A673 (cell line): ENCODE results near the gene IFRD2. TPM values are rescaled to one million over a fixed set of nuclear protein-coding genes. Genes with fewer than 3 reads are reported as not detected.

Experiments
- BruUV-seq: library from RNA; stranded (reverse); fragments of 400-500 nt; replicated peaks from 2 replicates; lab custom pipeline; 2021; lab: Mats Ljungman, UMichigan
- CTCF ChIA-PET: fragments of 300-600 bp; sonication (Branson Sonifier 250); formaldehyde crosslinking; loops from one replicate; lab custom pipeline; 2022; ENCODE audit warnings: antibody characterized with exemption; lab: Charles Lee
- POLR2A ChIA-PET: fragments of 300-600 bp; sonication (Branson Sonifier 250); formaldehyde crosslinking; loops from one replicate; lab custom pipeline; 2022; ENCODE audit warnings: antibody characterized with exemption; ENCODE audit not compliant: low non-redundant PET; lab: Charles Lee
- DNase-seq: peaks from one replicate; pipeline ENCODE4 v3.0.0-alpha.2; 2015; ENCODE audit warnings: low spot score
- H3K27ac ChIP-seq: fragments of 200-600 bp; sonication (generic); 2 replicates; pipeline ENCODE4 v1.5.1; 2016; ENCODE audit warnings: mixed run types, low read depth, mild to moderate bottlenecking, mixed read lengths, antibody characterized with exemption, low read length; ENCODE audit not compliant: poor library complexity, severe bottlenecking
- H3K27me3 ChIP-seq: fragments of 200-600 bp; sonication (generic); replicated peaks from 2 replicates; pipeline ENCODE4 v1.6.1; 2017; ENCODE audit warnings: mixed run types, low read depth, mild to moderate bottlenecking, mixed read lengths, antibody characterized with exemption, low read length; ENCODE audit not compliant: insufficient read depth, poor library complexity
- H3K36me3 ChIP-seq: fragments of 200-600 bp; sonication (generic); 2 replicates; pipeline ENCODE4 v1.6.1; 2016; ENCODE audit warnings: mixed run types, mild to moderate bottlenecking, mixed read lengths, antibody characterized with exemption, low read length; ENCODE audit not compliant: insufficient read depth, poor library complexity, severe bottlenecking
- H3K4me1 ChIP-seq: fragments of 200-600 bp; sonication (generic); 2 replicates; pipeline ENCODE4 v1.6.1; 2017; ENCODE audit warnings: mixed run types, mild to moderate bottlenecking, mixed read lengths, antibody characterized with exemption, low read length; ENCODE audit not compliant: insufficient read depth, poor library complexity, severe bottlenecking
- H3K4me3 ChIP-seq: fragments of 200-600 bp; sonication (generic); 2 replicates; pipeline ENCODE4 v1.5.1; 2016; ENCODE audit warnings: low read depth, mixed run types, mild to moderate bottlenecking, mixed read lengths, low read length; ENCODE audit not compliant: poor library complexity, severe bottlenecking
- H3K9me3 ChIP-seq: fragments of 200-600 bp; sonication (generic); 2 replicates; pipeline ENCODE4 v1.6.1; 2016; ENCODE audit warnings: mixed run types, low read depth, mild to moderate bottlenecking, mixed read lengths, antibody characterized with exemption, low read length; ENCODE audit not compliant: poor library complexity, severe bottlenecking
- EZH2 ChIP-seq: fragments of 200-600 bp; sonication (generic); IDR thresholded peaks from 2 replicates; pipeline ENCODE4 v1.6.1; 2017; ENCODE audit warnings: borderline replicate concordance, low read depth, mild to moderate bottlenecking, mixed read lengths, antibody characterized with exemption, low read length; ENCODE audit not compliant: poor library complexity, severe bottlenecking
- intact Hi-C: fragments of 100-400 bp; cut with micrococcal nuclease; formaldehyde crosslinking; loops from one replicate; pipeline ENCODE4 v1.10.0; 2022; ENCODE audit not compliant: unreplicated experiment
- total RNA-seq: library from RNA; stranded (reverse); gene quantifications from 2 replicates; pipeline ENCODE4 v1.2.3, GENCODE V29; 2021
- TF ChIP-seq, protein P1 (sequence below): fragments of 300-800, 200-600 bp; sonication (generic); conservative IDR thresholded peaks from 2 replicates; pipeline ENCODE4 v1.5.1; 2017; ENCODE audit warnings: low read depth, mild to moderate bottlenecking, antibody characterized with exemption, low read length, moderate library complexity, mixed read lengths

The IFRD2 gene
- total RNA-seq, 1 experiment from 2014 or later = 77.4 TPM

DNA sequence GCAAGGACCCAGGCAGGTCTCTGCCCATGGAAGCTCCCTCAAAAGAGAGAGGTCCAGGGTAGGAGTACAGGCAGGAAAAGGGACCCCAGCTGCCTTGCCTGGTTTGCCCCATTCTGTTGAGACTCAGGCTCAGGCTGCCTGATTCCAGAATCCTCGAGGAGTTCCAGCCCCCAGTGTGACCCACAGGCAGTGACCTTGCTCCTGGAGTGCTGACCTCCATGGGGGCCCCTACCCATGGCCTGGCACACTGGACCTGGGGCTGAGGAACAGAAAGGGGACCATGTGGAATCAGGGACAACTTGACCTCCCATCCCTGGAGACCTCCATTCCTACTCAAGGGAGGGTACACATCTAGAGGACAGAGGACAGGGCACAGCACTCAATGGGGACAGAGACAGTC, 26.7 kb downstream of the IFRD2 start:
- TF ChIP-seq EZH2 = no peak
- TF ChIP-seq, protein P1, sequence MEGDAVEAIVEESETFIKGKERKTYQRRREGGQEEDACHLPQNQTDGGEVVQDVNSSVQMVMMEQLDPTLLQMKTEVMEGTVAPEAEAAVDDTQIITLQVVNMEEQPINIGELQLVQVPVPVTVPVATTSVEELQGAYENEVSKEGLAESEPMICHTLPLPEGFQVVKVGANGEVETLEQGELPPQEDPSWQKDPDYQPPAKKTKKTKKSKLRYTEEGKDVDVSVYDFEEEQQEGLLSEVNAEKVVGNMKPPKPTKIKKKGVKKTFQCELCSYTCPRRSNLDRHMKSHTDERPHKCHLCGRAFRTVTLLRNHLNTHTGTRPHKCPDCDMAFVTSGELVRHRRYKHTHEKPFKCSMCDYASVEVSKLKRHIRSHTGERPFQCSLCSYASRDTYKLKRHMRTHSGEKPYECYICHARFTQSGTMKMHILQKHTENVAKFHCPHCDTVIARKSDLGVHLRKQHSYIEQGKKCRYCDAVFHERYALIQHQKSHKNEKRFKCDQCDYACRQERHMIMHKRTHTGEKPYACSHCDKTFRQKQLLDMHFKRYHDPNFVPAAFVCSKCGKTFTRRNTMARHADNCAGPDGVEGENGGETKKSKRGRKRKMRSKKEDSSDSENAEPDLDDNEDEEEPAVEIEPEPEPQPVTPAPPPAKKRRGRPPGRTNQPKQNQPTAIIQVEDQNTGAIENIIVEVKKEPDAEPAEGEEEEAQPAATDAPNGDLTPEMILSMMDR = no peak
- ChIA-PET CTCF (interaction anchor here (0.6 kb wide), 1 partner anchor 31 kb away, joined by 7 read pairs; no protein-coding TSS in a partner anchor), POLR2A (no interaction called here)
- no peak overlapping the region for H3K27ac ChIP-seq
- no peaks in the 10 kb centered on the region for H3K9me3 ChIP-seq
- no peaks in the 10 kb centered on the region for H3K27me3 ChIP-seq
- DNase-seq = no peak
- BruUV-seq = no TSS peak
- no peak overlapping the region for H3K4me3 ChIP-seq
- no peaks in the 10 kb centered on the region for H3K36me3 ChIP-seq
- H3K4me1 ChIP-seq = peaks cover 20% of the 10 kb centered on the region
- intact Hi-C loops = loop anchor here (10.0 kb wide), 1 partner anchor 141 kb away; no protein-coding TSS in a partner anchor

DNA sequence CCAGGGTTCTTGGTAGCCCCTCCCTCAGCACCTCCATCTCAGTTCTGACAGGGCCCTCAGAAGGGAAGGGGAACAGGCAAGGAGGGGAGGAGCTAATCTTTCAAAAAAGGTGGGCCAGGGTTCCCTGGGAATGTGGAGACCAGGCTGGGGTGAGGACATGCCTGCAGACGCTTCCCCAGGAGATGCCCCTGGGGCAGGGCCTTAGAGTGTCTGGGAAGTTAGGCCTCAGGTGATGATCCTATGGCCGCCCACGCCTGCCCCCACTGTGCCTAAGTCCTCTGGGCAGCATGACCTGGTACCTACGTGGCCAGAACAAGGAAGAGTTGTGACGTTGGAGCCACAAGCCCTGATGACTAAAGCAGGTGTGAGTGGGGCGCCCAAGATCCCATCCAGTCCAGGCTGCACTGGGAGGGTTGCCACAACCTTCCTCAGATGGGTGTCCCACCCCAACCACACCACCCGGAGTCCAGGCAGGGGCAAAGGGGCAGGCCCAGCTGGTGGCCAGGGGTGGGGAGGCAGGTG, 27.2 kb downstream of the IFRD2 start:
- TF ChIP-seq EZH2 = no peak
- TF ChIP-seq, protein P1 = no peak
- CTCF ChIA-PET = interaction anchor here (0.5 to 0.6 kb wide), 2 partner anchors 31 to 1405 kb away, joined by 4 to 7 read pairs; no protein-coding TSS in a partner anchor
- H3K4me1 ChIP-seq = peaks cover 20% of the 10 kb centered on the region
- DNase-seq = no peak
- H3K4me3 ChIP-seq = no peak overlapping the region
- H3K27me3 ChIP-seq = no peaks in the 10 kb centered on the region
- intact Hi-C loops = loop anchor here (10.0 kb wide), 1 partner anchor 140 kb away; no protein-coding TSS in a partner anchor
- peak overlapping the region; percentile 23 for H3K27ac ChIP-seq
- H3K9me3 ChIP-seq = no peaks in the 10 kb centered on the region
- POLR2A ChIA-PET = no interaction called here
- BruUV-seq = no TSS peak
- H3K36me3 ChIP-seq = no peaks in the 10 kb centered on the region

DNA sequence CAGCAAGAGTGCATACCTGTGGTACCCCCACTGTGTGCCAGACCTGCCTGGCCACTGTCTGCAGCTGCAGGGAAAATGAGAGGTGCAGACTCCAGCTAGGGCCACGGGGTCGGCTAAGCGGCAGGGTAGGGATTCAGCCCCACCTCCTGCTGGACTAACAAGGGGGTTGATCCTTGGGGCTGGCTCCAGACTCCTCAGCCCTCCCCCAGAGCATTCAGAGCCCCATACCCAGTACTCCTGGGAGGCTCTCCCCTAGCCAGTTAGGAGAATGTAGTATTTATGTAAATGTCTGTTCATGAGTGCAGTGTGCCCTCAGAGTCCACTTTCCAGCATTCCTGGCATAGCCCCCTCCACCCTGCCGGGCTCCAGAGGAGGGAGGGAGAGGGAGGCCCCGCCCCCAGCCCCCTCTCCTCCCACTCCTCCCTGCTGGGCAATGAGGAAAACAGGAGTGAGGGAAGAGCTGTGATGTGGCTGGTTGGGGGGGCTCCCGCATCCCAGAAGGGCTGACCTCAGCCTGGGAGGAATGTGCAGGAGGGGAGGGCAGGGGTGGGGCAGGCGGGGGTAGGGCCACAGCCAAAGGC, 27.8 kb downstream of the IFRD2 start:
- ChIA-PET CTCF (interaction anchor here (0.5 kb wide), 1 partner anchor 1406 kb away, joined by 4 read pairs; no protein-coding TSS in a partner anchor), POLR2A (no interaction called here)
- peaks cover 20% of the 10 kb centered on the region for H3K4me1 ChIP-seq
- DNase-seq = peak; percentile 67
- no TSS peak for BruUV-seq
- no peaks in the 10 kb centered on the region for H3K9me3 ChIP-seq
- TF ChIP-seq, protein P1 = no peak
- no peak for TF ChIP-seq EZH2
- H3K27ac ChIP-seq = peak overlapping the region; percentile 37
- no peaks in the 10 kb centered on the region for H3K36me3 ChIP-seq
- H3K27me3 ChIP-seq = no peaks in the 10 kb centered on the region
- intact Hi-C loops = loop anchor here (10.0 kb wide), 1 partner anchor 140 kb away; no protein-coding TSS in a partner anchor
- H3K4me3 ChIP-seq = no peak overlapping the region
